ENCODE measurements around the gene CEP85L. TPM values are rescaled to one million over a fixed set of nuclear protein-coding genes. Genes with fewer than 3 reads are reported as not detected.

The CEP85L gene
- total RNA-seq, 4 donors from 2014 or later: 5.3 to 10.5 (median 8.7) TPM

- H3K27ac ChIP-seq: no peak overlapping the region
- H3K4me1 ChIP-seq: peaks cover 0 to 4% (median 0%) of the 10 kb centered on the region in 4 donors
- TF ChIP-seq CTCF (IDR thresholded peaks at IDR 0.05): no peak
- no peak for TF ChIP-seq POLR2A (IDR thresholded peaks at IDR 0.05)
- TF ChIP-seq POLR2AphosphoS5 (IDR thresholded peaks at IDR 0.05): no peak
- TF ChIP-seq EP300 (IDR thresholded peaks at IDR 0.05; ENCODE audit: low read depth): no peak
- no peak overlapping the region for H3K4me3 ChIP-seq
- H3K27me3 ChIP-seq: no peaks in the 10 kb centered on the region
- H3K36me3 ChIP-seq: no peaks in the 10 kb centered on the region
- peaks cover 18 to 19% of the 10 kb centered on the region in 2 donors for H3K9me3 ChIP-seq
- 90 to 92% methylated on average over 2 of the region's 2 CpGs for WGBS, 2 donors (ENCODE audit: low coverage in 1 of 2)
- intact Hi-C loops (cut with DNase I; ENCODE audit: low total_unique reads): no loop called here
- no peak for DNase-seq
- in situ Hi-C loops (cut with MboI; ENCODE audit: low pct_ligation_motif_present in 1 of 4, low pct_unique_long_range_greater_than_20kb in 1 of 4, low sequenced_read_pairs in 3 of 4): loop anchor here in 2 of 4 donors (25.0 kb wide), 2 partner anchors 216 to 584 kb away; no protein-coding TSS in a partner anchor
These were observed 80.3 kb downstream of the CEP85L start for GRCh38 chr6:118571121-118571520.

DNA sequence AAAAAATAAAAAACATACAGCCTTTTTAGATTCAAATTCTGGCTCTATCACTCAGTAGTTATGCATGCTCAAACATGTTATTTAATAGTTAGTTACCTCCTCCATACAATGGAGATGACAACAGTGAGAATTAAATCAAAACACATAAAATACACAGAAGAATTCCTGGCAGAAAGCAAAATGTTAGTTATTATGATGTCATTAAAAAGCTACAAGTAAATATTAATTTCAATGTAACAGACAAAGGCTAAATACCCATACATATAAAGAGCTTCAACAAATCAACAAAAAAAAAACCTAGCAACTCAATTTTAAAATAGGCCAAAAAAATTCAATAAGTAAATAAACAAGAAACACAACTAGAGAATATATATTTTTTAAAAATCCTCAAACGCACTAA lies 81.9 kb downstream of the CEP85L start:
- H3K9me3 ChIP-seq: peaks cover 10 to 13% of the 10 kb centered on the region in 2 donors
- intact Hi-C loops (cut with DNase I; ENCODE audit: low total_unique reads) (no loop called here), in situ Hi-C loops (cut with MboI; ENCODE audit: low pct_ligation_motif_present in 1 of 4, low pct_unique_long_range_greater_than_20kb in 1 of 4, low sequenced_read_pairs in 3 of 4) (loop anchor here in 3 of 4 donors (10.0 to 25.0 kb wide), 3 partner anchors 55 to 582 kb away; no protein-coding TSS in a partner anchor)
- TF ChIP-seq EP300 (IDR thresholded peaks at IDR 0.05; ENCODE audit: low read depth) (no peak), POLR2A (IDR thresholded peaks at IDR 0.05) (no peak), CTCF (IDR thresholded peaks at IDR 0.05) (no peak), POLR2AphosphoS5 (IDR thresholded peaks at IDR 0.05) (no peak)
- no peak overlapping the region for H3K4me3 ChIP-seq
- H3K27me3 ChIP-seq: no peaks in the 10 kb centered on the region
- no peak for DNase-seq
- 88 to 95% methylated on average over 1 of the region's 1 CpG for WGBS, 2 donors (ENCODE audit: low coverage in 1 of 2)
- no peak overlapping the region for H3K27ac ChIP-seq
- H3K36me3 ChIP-seq: no peaks in the 10 kb centered on the region
- peaks cover 0 to 4% (median 0%) of the 10 kb centered on the region in 4 donors for H3K4me1 ChIP-seq

DNA sequence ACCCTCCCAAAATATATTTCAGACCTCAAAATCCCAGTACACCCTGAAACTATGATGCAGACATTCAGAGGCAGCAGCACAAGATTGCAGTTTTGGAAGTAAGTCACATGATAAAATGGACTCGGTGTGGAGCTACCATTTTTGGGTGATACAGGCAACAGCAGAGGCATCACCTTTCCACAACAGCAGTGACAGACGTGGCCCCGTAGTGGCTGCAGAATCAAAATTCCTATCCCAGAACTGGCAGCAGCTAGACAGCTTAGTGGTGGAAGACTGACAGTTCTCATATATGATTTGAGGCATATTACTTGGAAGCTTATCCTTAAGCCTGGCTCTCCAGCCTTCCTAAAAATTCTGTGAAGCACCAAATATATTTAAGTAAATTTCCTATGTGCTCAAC lies 83.4 kb downstream of the CEP85L start:
- Histone ChIP-seq H3K27ac (no peak overlapping the region), H3K36me3 (no peaks in the 10 kb centered on the region), H3K4me1 (peaks cover 0 to 4% (median 0%) of the 10 kb centered on the region in 4 donors), H3K27me3 (no peaks in the 10 kb centered on the region), H3K9me3 (no peaks in the 10 kb centered on the region), H3K4me3 (no peak overlapping the region)
- TF ChIP-seq POLR2AphosphoS5 (IDR thresholded peaks at IDR 0.05) (no peak), EP300 (IDR thresholded peaks at IDR 0.05; ENCODE audit: low read depth) (no peak), CTCF (IDR thresholded peaks at IDR 0.05) (no peak), POLR2A (IDR thresholded peaks at IDR 0.05) (no peak)
- intact Hi-C loops (cut with DNase I; ENCODE audit: low total_unique reads): no loop called here
- 89% methylated on average over 3 of the region's 3 CpGs; no CpG with 5 or more reads in 1 of the 2 donors for WGBS, 2 donors (ENCODE audit: low coverage in 1 of 2)
- DNase-seq: no peak
- in situ Hi-C loops (cut with MboI; ENCODE audit: low pct_ligation_motif_present in 1 of 4, low pct_unique_long_range_greater_than_20kb in 1 of 4, low sequenced_read_pairs in 3 of 4): loop anchor here in 3 of 4 donors (10.0 to 25.0 kb wide), 3 partner anchors 57 to 581 kb away; no protein-coding TSS in a partner anchor

DNA sequence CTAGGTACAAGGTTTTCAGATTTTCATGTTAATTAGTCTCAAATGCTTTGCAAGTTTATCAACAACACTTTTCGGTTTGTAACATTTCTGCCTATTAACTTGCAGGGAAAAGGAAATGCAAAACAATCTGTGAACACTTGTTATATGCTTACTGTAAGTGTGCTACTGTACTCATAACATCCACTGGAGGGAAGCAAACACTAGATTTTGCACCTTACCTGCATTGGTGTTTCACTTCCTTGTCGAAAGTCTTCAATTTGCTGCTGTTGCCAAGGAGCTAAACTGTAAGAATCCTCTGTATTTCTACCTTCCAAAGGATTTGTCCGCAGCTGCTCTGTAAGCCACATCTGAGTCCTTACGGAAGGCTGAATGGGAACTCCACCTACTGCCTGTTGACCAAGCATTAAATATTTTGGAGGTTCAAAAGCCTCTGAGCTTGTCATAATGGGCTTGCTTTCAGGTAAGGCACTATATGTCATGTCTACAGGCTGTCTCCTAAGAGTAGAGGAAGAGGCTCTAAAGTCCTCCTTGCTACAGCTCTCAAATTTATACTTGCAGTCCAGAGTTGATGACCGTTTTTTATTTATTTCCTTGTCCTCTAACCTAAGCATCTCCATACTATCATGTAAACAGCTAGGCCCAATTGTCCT lies 86.0 kb downstream of the CEP85L start:
- H3K4me3 ChIP-seq: no peak overlapping the region
- DNase-seq: no peak
- no peak overlapping the region for H3K27ac ChIP-seq
- TF ChIP-seq POLR2A (IDR thresholded peaks at IDR 0.05) (no peak), POLR2AphosphoS5 (IDR thresholded peaks at IDR 0.05) (no peak), EP300 (IDR thresholded peaks at IDR 0.05; ENCODE audit: low read depth) (no peak), CTCF (IDR thresholded peaks at IDR 0.05) (peak; percentile 30 to 67 (median 47))
- no peaks in the 10 kb centered on the region for H3K9me3 ChIP-seq
- in situ Hi-C loops (cut with MboI; ENCODE audit: low pct_ligation_motif_present in 1 of 4, low pct_unique_long_range_greater_than_20kb in 1 of 4, low sequenced_read_pairs in 3 of 4) (loop anchor here in 3 of 4 donors (10.0 to 25.0 kb wide), 3 partner anchors 59 to 578 kb away; no protein-coding TSS in a partner anchor), intact Hi-C loops (cut with DNase I; ENCODE audit: low total_unique reads) (no loop called here)
- no peaks in the 10 kb centered on the region for H3K36me3 ChIP-seq
- no peaks in the 10 kb centered on the region for H3K27me3 ChIP-seq
- WGBS, 2 donors (ENCODE audit: low coverage in 1 of 2): 49 to 63% methylated on average over 3 to 5 of the region's 5 CpGs
- H3K4me1 ChIP-seq: peaks cover 0 to 4% (median 0%) of the 10 kb centered on the region in 4 donors

All from transverse colon (tissue), 4 donors.